HepG2 (cell line): ENCODE measurements around the gene TBC1D4. TPM values are rescaled to one million over a fixed set of nuclear protein-coding genes. Genes with fewer than 3 reads are reported as not detected.

ENCODE experiments used
- CHCHD3 ChIP-seq: sonication (generic); formaldehyde crosslinking; IDR thresholded peaks from 2 replicates; pipeline ENCODE4 v1.8.0; 2022; ENCODE audit warnings: mild to moderate bottlenecking, missing genetic modification reagents, moderate library complexity
- FOXJ3 ChIP-seq: sonication (generic); formaldehyde crosslinking; IDR thresholded peaks from 2 replicates; pipeline ENCODE4 v1.4.0; 2020; ENCODE audit warnings: missing genetic modification reagents, mild to moderate bottlenecking, borderline replicate concordance
- LCORL ChIP-seq, 2 experiments: fragments of 450-650 bp in 1 of 2; sonication (generic) in 1 of 2; formaldehyde crosslinking in 1 of 2; IDR thresholded peaks; 2 replicates each; pipeline versions ENCODE4 v1.5.0 to v1.6.1; 2017 to 2020; ENCODE audit warnings: antibody characterized with exemption in 1 of 2, missing genetic modification reagents in 1 of 2
- NONO ChIP-seq, 2 experiments: fragments of 450-650 bp in 1 of 2; sonication (generic) in 1 of 2; formaldehyde crosslinking in 1 of 2; IDR thresholded peaks in 1 of 2; conservative IDR thresholded peaks in 1 of 2; 2 replicates each; pipeline versions ENCODE4 v1.6.1 to v1.8.0; 2017 to 2022; ENCODE audit warnings: mild to moderate bottlenecking in 1 of 2, missing genetic modification reagents in 1 of 2, moderate library complexity in 1 of 2
- POLR2AphosphoS5 ChIP-seq: IDR thresholded peaks from 2 replicates; pipeline ENCODE4 v1.6.1; 2012; ENCODE audit warnings: low read depth, low read length
- RXRB ChIP-seq: IDR thresholded peaks from 2 replicates; pipeline ENCODE4 v1.6.1; 2016; ENCODE audit warnings: borderline replicate concordance, missing genetic modification reagents, missing compliant biosample characterization
- TCF7 ChIP-seq: sonication (generic); IDR thresholded peaks from 2 replicates; pipeline ENCODE4 v1.6.1; 2016; ENCODE audit warnings: antibody characterized with exemption, low read depth
- ZBTB20 ChIP-seq: sonication (generic); formaldehyde crosslinking; IDR thresholded peaks from 2 replicates; pipeline ENCODE4 v1.8.1; 2023; ENCODE audit warnings: missing genetic modification reagents, low read depth, mild to moderate bottlenecking, borderline replicate concordance
- ZMYM4 ChIP-seq: sonication (generic); formaldehyde crosslinking; IDR thresholded peaks from 2 replicates; pipeline ENCODE4 v1.8.1; 2023; ENCODE audit warnings: mild to moderate bottlenecking, missing genetic modification reagents
- ZNF101 ChIP-seq: sonication (generic); formaldehyde crosslinking; IDR thresholded peaks from 2 replicates; pipeline ENCODE4 v1.4.0; 2020; ENCODE audit warnings: mild to moderate bottlenecking, low read depth, missing genetic modification reagents, borderline replicate concordance
- ZNF644 ChIP-seq: IDR thresholded peaks from 2 replicates; pipeline ENCODE4 v1.6.1; 2016; ENCODE audit warnings: low read depth
- ZNF766 ChIP-seq: sonication (generic); formaldehyde crosslinking; IDR thresholded peaks from 2 replicates; pipeline ENCODE4 v1.5.0; 2020; ENCODE audit warnings: missing genetic modification reagents, borderline replicate concordance
- polyA plus RNA-seq, 8 experiments: library from polyadenylated mRNA; depleted of rRNA in 3 of 8; stranded (reverse) in 7 of 8; unstranded in 1 of 8; fragments of >200 nt; fragmentation: Illumina TruSeq in 4 of 8; extraction: Trizol in 4 of 8; gene quantifications; 2 replicates each; pipeline versions ENCODE4 v1.2.1 to v1.2.3, GENCODE V29; 2011 to 2016; ENCODE audit warnings: low read depth in 4 of 8, missing spikeins in 1 of 8, mixed read lengths in 1 of 8; ENCODE audit not compliant: insufficient read depth in 1 of 8
- total RNA-seq, 5 experiments: library from RNA; depleted of rRNA; stranded (reverse); fragments of >200 nt; fragmentation: Illumina TruSeq; extraction: Trizol; gene quantifications; 2 replicates each; pipeline ENCODE4 v1.2.3, GENCODE V29; 2016; ENCODE audit warnings: low read depth in 1 of 5
- TF ChIP-seq, protein P1 (sequence below): sonication (generic); formaldehyde crosslinking; IDR thresholded peaks from 2 replicates; pipeline ENCODE4 v1.4.0; 2020; ENCODE audit warnings: missing genetic modification reagents, borderline replicate concordance
- TF ChIP-seq, protein P2 (sequence below): sonication (generic); formaldehyde crosslinking; conservative IDR thresholded peaks from 2 replicates; pipeline ENCODE4 v1.8.0; 2022; ENCODE audit warnings: low read depth, missing genetic modification reagents
- TF ChIP-seq, protein P3 (sequence below): IDR thresholded peaks from 2 replicates; pipeline ENCODE4 v1.4.0; 2020; ENCODE audit warnings: mild to moderate bottlenecking, missing genetic modification reagents
- TF ChIP-seq, protein P4 (sequence below): sonication (generic); formaldehyde crosslinking; IDR thresholded peaks from 2 replicates; pipeline ENCODE4 v1.8.0; 2022; ENCODE audit warnings: missing genetic modification reagents, mild to moderate bottlenecking, inconsistent platforms, borderline replicate concordance

The TBC1D4 gene
- total and polyA plus RNA-seq, 2 of the 13 experiments (the other 11 are each of a cell fraction or from before 2014, with no cell fraction given): 35.9 to 64.4 TPM

DNA sequence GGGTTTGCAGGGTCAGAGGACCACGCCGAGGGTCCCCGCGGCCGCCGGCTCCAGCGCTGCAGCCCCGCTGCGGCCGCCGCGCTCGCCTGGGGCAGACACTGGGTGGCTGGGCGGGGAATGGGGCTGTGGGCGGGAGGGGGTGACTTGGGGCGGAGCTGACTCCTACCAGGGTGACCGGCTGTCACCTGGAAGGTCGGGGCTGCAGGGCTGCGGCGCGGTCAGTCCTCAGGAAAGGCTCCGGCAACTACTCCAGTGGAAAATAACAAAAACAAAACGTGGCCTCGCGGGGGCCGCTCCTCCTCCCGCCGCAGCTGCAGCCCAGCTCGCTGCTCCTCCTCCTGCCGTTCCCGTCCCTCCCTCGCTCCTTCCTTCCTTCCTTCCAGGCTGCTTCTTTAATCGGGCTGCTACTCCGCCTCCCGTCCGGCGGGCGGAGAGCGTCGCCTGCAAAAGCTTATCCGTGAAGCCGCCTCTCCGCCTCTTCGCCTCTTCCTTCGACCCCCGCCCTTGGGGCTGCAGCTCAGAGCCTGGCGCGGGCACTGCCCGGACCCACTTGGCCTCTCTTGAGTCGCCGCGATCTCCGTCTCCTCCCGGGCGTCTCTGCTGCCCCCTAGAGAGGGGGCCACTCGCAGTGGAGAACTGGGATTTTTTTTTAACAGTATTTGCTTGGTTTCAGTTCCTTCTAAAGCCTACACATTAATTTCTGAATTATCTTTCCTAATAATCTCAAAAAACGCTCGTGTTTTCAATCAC lies at the start of gene TBC1D4 (continued):
- TF ChIP-seq, protein P1, sequence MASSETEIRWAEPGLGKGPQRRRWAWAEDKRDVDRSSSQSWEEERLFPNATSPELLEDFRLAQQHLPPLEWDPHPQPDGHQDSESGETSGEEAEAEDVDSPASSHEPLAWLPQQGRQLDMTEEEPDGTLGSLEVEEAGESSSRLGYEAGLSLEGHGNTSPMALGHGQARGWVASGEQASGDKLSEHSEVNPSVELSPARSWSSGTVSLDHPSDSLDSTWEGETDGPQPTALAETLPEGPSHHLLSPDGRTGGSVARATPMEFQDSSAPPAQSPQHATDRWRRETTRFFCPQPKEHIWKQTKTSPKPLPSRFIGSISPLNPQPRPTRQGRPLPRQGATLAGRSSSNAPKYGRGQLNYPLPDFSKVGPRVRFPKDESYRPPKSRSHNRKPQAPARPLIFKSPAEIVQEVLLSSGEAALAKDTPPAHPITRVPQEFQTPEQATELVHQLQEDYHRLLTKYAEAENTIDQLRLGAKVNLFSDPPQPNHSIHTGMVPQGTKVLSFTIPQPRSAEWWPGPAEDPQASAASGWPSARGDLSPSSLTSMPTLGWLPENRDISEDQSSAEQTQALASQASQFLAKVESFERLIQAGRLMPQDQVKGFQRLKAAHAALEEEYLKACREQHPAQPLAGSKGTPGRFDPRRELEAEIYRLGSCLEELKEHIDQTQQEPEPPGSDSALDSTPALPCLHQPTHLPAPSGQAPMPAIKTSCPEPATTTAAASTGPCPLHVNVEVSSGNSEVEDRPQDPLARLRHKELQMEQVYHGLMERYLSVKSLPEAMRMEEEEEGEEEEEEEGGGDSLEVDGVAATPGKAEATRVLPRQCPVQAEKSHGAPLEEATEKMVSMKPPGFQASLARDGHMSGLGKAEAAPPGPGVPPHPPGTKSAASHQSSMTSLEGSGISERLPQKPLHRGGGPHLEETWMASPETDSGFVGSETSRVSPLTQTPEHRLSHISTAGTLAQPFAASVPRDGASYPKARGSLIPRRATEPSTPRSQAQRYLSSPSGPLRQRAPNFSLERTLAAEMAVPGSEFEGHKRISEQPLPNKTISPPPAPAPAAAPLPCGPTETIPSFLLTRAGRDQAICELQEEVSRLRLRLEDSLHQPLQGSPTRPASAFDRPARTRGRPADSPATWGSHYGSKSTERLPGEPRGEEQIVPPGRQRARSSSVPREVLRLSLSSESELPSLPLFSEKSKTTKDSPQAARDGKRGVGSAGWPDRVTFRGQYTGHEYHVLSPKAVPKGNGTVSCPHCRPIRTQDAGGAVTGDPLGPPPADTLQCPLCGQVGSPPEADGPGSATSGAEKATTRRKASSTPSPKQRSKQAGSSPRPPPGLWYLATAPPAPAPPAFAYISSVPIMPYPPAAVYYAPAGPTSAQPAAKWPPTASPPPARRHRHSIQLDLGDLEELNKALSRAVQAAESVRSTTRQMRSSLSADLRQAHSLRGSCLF (CRISPR knock-in tag): no peak
- TF ChIP-seq, protein P2, sequence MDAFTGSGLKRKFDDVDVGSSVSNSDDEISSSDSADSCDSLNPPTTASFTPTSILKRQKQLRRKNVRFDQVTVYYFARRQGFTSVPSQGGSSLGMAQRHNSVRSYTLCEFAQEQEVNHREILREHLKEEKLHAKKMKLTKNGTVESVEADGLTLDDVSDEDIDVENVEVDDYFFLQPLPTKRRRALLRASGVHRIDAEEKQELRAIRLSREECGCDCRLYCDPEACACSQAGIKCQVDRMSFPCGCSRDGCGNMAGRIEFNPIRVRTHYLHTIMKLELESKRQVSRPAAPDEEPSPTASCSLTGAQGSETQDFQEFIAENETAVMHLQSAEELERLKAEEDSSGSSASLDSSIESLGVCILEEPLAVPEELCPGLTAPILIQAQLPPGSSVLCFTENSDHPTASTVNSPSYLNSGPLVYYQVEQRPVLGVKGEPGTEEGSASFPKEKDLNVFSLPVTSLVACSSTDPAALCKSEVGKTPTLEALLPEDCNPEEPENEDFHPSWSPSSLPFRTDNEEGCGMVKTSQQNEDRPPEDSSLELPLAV (CRISPR knock-in tag): no peak
- TF ChIP-seq NONO (IDR thresholded peaks at IDR 0.05): no peak
- TF ChIP-seq NONO (CRISPR knock-in tag; conservative IDR thresholded peaks at IDR 0.05): peak; percentile 58
- TF ChIP-seq LCORL (IDR thresholded peaks at IDR 0.05): no peak
- peak; percentile 83 for TF ChIP-seq LCORL (CRISPR knock-in tag; IDR thresholded peaks at IDR 0.05)
- TF ChIP-seq ZMYM4 (CRISPR knock-in tag): peak; percentile 88
- TF ChIP-seq FOXJ3 (CRISPR knock-in tag): no peak
- TF ChIP-seq, protein P3, sequence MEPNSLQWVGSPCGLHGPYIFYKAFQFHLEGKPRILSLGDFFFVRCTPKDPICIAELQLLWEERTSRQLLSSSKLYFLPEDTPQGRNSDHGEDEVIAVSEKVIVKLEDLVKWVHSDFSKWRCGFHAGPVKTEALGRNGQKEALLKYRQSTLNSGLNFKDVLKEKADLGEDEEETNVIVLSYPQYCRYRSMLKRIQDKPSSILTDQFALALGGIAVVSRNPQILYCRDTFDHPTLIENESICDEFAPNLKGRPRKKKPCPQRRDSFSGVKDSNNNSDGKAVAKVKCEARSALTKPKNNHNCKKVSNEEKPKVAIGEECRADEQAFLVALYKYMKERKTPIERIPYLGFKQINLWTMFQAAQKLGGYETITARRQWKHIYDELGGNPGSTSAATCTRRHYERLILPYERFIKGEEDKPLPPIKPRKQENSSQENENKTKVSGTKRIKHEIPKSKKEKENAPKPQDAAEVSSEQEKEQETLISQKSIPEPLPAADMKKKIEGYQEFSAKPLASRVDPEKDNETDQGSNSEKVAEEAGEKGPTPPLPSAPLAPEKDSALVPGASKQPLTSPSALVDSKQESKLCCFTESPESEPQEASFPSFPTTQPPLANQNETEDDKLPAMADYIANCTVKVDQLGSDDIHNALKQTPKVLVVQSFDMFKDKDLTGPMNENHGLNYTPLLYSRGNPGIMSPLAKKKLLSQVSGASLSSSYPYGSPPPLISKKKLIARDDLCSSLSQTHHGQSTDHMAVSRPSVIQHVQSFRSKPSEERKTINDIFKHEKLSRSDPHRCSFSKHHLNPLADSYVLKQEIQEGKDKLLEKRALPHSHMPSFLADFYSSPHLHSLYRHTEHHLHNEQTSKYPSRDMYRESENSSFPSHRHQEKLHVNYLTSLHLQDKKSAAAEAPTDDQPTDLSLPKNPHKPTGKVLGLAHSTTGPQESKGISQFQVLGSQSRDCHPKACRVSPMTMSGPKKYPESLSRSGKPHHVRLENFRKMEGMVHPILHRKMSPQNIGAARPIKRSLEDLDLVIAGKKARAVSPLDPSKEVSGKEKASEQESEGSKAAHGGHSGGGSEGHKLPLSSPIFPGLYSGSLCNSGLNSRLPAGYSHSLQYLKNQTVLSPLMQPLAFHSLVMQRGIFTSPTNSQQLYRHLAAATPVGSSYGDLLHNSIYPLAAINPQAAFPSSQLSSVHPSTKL: peak; percentile 81; the same call in 1 of the 2 replicates
- TF ChIP-seq ZNF101: no peak
- TF ChIP-seq, protein P4, sequence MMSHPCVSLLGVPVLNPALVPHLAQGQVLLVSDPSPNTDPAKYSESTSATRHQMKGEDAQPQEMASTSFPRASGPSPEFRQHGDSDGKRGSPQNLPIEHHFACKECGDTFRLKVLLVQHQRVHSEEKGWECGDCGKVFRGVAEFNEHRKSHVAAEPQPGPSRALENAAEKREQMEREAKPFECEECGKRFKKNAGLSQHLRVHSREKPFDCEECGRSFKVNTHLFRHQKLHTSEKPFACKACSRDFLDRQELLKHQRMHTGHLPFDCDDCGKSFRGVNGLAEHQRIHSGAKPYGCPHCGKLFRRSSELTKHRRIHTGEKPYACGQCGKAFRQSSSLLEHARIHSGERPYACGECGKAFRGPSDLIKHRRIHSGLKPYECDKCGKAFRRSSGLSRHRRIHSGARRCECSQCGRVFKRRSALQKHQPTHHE (CRISPR knock-in tag): no peak
- no peak for TF ChIP-seq CHCHD3
- TF ChIP-seq POLR2AphosphoS5: peak; percentile 32; the same call in 1 of the 2 replicates
- TF ChIP-seq RXRB (CRISPR knock-in tag): peak; percentile 42
- TF ChIP-seq ZBTB20 (CRISPR knock-in tag): no peak
- TF ChIP-seq TCF7: peak; percentile 8; the same call in 1 of the 2 replicates
- TF ChIP-seq ZNF644 (CRISPR knock-in tag): no peak
- TF ChIP-seq ZNF766 (CRISPR knock-in tag): 0 out of 2 replicates have a peak, but pooled peaks have one; percentile 19
